Tibial nerve (tissue), 4 donors: ENCODE data around the gene CCDC171.

ENCODE experiments used
- CTCF ChIP-seq, 5 experiments: fragments of 200-600 bp in 3 of 5; fragments of 450-650 bp in 2 of 5; sonication (generic) in 3 of 5; IDR thresholded peaks; one replicate each; pipeline ENCODE4 v1.5.1; 2016 to 2019; ENCODE audit warnings: antibody characterized with exemption in 5 of 5, mild to moderate bottlenecking in 3 of 5, moderate library complexity in 2 of 5
- EP300 ChIP-seq, 2 donors: sonication (generic); formaldehyde crosslinking; IDR thresholded peaks; one replicate each; pipeline ENCODE4 v1.6.1; 2017; ENCODE audit warnings: antibody characterized with exemption in 2 of 2, mild to moderate bottlenecking in 1 of 2

GRCh38 chr9:15849871-15850270 is 297.0 kb downstream of the CCDC171 start:
- TF ChIP-seq CTCF (IDR thresholded peaks at IDR 0.05): no peak
- TF ChIP-seq EP300 (IDR thresholded peaks at IDR 0.05): no peak
